GM10266 (cell line): ENCODE data around the gene HHLA2.
"Not testable (repeated sequence)": the region's sequence is repeated elsewhere in the genome, so short reads cannot be mapped to it uniquely, and the experiment has no call there.

Source experiments
- DNase-seq: peaks from one replicate; pipeline ENCODE4 v3.0.0; 2012; ENCODE audit errors: extremely low spot score
- CTCF ChIP-seq: IDR thresholded peaks from 2 replicates; pipeline ENCODE4 v1.5.1; 2012; ENCODE audit warnings: mild to moderate bottlenecking, low read depth; ENCODE audit not compliant: control insufficient read depth, insufficient read depth; ENCODE audit errors: missing control alignments

The HHLA2 gene

DNA sequence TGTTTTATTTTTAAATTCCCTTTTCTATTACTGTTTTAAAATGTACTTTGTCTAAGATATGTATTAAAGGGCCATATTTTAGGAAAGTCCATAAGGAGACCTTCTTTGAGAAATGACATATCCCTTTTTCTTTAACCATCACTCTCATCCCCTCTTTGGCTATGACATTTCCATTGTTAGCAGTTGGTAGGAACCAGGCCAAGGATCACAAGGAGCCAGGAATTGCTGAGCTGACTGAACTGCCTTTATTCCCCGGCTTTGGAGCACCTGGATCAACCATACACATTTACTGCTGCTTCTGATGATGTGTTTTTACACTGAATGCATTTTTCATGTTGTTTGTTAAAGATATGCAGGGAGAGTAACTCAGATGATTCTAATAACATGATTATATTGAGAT is 79.7 kb downstream of the HHLA2 start:
- DNase-seq: no peak
- TF ChIP-seq CTCF: no peak

- TF ChIP-seq CTCF: no peak
- no peak for DNase-seq
Measured at GRCh38 chr3:108377384-108377783, 81.0 kb downstream of the HHLA2 start.

GRCh38 chr3:108378153-108378951 is 82.0 kb downstream of the HHLA2 start:
- DNase-seq: no peak
- no peak for TF ChIP-seq CTCF

DNA sequence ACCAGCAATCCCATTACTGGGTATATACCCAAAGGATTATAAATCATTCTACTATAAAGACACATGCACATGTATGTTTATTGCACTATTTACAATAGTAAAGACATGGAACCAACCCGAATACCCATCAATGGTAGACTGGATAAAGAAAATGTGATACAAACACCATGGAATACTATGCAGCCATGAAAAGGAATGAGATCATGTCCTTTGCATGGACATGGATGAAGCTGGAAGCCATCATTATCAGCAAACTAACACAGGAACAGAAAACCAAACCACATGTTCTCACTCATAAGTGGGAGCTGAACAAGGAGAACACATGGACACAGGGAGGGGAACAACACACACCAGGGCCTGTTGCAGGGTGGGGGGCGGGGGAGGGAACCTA is 82.6 kb downstream of the HHLA2 start:
- not testable (repeated sequence) for DNase-seq

- no peak for DNase-seq
- no peak for TF ChIP-seq CTCF
Measured at GRCh38 chr3:108380128-108380795, 83.9 kb downstream of the HHLA2 start.

- DNase-seq: no peak
- TF ChIP-seq CTCF: no peak
Measured at GRCh38 chr3:108381529-108382140, 85.3 kb downstream of the HHLA2 start.

DNA sequence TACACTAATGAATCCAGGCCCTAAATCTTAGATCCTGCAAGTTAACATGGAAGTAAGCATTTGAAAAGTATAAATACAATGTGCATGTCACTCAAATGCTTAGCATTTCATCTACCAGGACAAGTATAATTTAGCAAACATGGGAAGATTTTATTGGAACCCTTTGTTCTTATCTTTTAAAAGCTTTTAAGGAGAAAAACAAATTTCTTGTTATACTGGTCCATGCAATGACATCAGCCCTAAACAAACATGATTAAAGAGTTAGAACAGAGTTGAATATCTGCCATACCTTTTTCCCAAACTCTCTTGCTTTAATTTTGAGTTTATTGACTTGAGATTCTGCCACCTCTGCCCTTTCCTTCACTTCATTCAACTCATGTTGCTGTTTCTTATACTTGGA is 87.0 kb downstream of the HHLA2 start:
- no peak for TF ChIP-seq CTCF
- DNase-seq: no peak
